Keratinocyte (primary cell): Measurements from ENCODE around the gene GREB1. TPM values are rescaled to one million over a fixed set of nuclear protein-coding genes. Genes with fewer than 3 reads are reported as not detected.

ENCODE experiments used
- DNase-seq: peaks from one replicate; pipeline ENCODE4 v3.0.0-alpha.2; 2011; ENCODE audit warnings: low read depth, missing footprints, low spot score
- FAIRE-seq: peaks from 2 replicates; lab custom pipeline; 2011; peaks lifted over from hg19 to GRCh38; lab: Jason Lieb, UNC
- H2AFZ ChIP-seq: 2 replicates; pipeline ENCODE4 v1.6.0; 2012; ENCODE audit warnings: low read length, control low read depth, inconsistent platforms; ENCODE audit not compliant: control insufficient read depth
- H3K27ac ChIP-seq: 2 replicates; pipeline ENCODE4 v1.5.1; 2011; ENCODE audit warnings: low read length; ENCODE audit not compliant: control insufficient read depth, insufficient read depth
- H3K27me3 ChIP-seq: 3 replicates; pipeline ENCODE4 v1.6.0; 2011; ENCODE audit warnings: low read length; ENCODE audit not compliant: control insufficient read depth, insufficient read depth; ENCODE audit errors: extremely low read depth
- H3K36me3 ChIP-seq, 2 experiments: 2 replicates in 1 of 2; 3 replicates in 1 of 2; pipeline ENCODE4 v1.5.1; 2011; ENCODE audit warnings: low read length in 2 of 2, mild to moderate bottlenecking in 1 of 2; ENCODE audit not compliant: control insufficient read depth in 2 of 2, insufficient read depth in 2 of 2; ENCODE audit errors: extremely low read depth in 1 of 2
- H3K4me1 ChIP-seq: 3 replicates; pipeline ENCODE4 v1.5.1; 2011; ENCODE audit warnings: low read length; ENCODE audit not compliant: control insufficient read depth, insufficient read depth; ENCODE audit errors: extremely low read depth
- H3K4me2 ChIP-seq: 3 replicates; pipeline ENCODE4 v1.6.0; 2011; ENCODE audit warnings: low read depth, low read length; ENCODE audit not compliant: control insufficient read depth, insufficient read depth; ENCODE audit errors: extremely low read depth
- H3K4me3 ChIP-seq, 3 experiments: fragments of 200-600 bp in 1 of 3; sonication (generic) in 1 of 3; 2 replicates in 2 of 3; 3 replicates in 1 of 3; pipeline ENCODE4 v1.5.1; 2011 to 2016; ENCODE audit warnings: low read length in 3 of 3, mild to moderate bottlenecking in 3 of 3, control low read depth in 2 of 3, inconsistent platforms in 1 of 3, low read depth in 1 of 3, mixed read lengths in 1 of 3, mixed run types in 1 of 3, moderate library complexity in 1 of 3; ENCODE audit not compliant: control insufficient read depth in 2 of 3, insufficient read depth in 2 of 3; ENCODE audit errors: extremely low read depth in 1 of 3
- H3K79me2 ChIP-seq: 2 replicates; pipeline ENCODE4 v1.6.0; 2012; ENCODE audit warnings: low read length; ENCODE audit not compliant: control insufficient read depth, insufficient read depth
- H3K9ac ChIP-seq: 3 replicates; pipeline ENCODE4 v1.6.0; 2011; ENCODE audit warnings: low read length; ENCODE audit not compliant: control insufficient read depth, insufficient read depth; ENCODE audit errors: extremely low read depth
- H3K9me1 ChIP-seq: 3 replicates; pipeline ENCODE4 v1.6.0; 2011; ENCODE audit warnings: low read length; ENCODE audit not compliant: control insufficient read depth, insufficient read depth; ENCODE audit errors: extremely low read depth
- H3K9me3 ChIP-seq: 2 replicates; pipeline ENCODE4 v1.5.1; 2012; ENCODE audit warnings: low read depth, low read length; ENCODE audit not compliant: control insufficient read depth
- H4K20me1 ChIP-seq: 3 replicates; pipeline ENCODE4 v1.6.0; 2011; ENCODE audit warnings: low read length; ENCODE audit not compliant: control insufficient read depth, insufficient read depth; ENCODE audit errors: extremely low read depth
- EZH2 ChIP-seq: IDR thresholded peaks from one replicate; pipeline ENCODE4 v1.6.1; 2012; ENCODE audit warnings: inconsistent platforms, mild to moderate bottlenecking, low read length, moderate library complexity
- dilution Hi-C: fragments of 300-500 bp; cut with MboI; formaldehyde crosslinking; loops from one replicate; pipeline ENCODE4 v1.7.0; 2020; ENCODE audit warnings: low sequenced_read_pairs; ENCODE audit not compliant: extremely low pct_ligation_motif_present
- polyA plus RNA-seq, 5 experiments: library from polyadenylated mRNA; depleted of rRNA in 3 of 5; stranded (reverse) in 3 of 5; stranded (forward) in 1 of 5; unstranded in 1 of 5; fragments of >200 nt; gene quantifications; 1 replicate in 1 of 5; 2 replicates in 3 of 5; 3 replicates in 1 of 5; pipeline versions ENCODE4 v1.2.1 to v1.2.3, GENCODE V29; 2011 to 2012; ENCODE audit warnings: missing spikeins in 2 of 5, low read depth in 1 of 5, low replicate concordance in 1 of 5
- TF ChIP-seq, protein P1 (sequence below), 3 experiments: IDR thresholded peaks in 1 of 3; conservative IDR thresholded peaks in 1 of 3; optimal IDR thresholded peaks in 1 of 3; 2 replicates in 2 of 3; 3 replicates in 1 of 3; pipeline versions ENCODE3 to v1.5.1; 2011; ENCODE audit warnings: low read length in 3 of 3, mild to moderate bottlenecking in 3 of 3, moderate library complexity in 2 of 3, control low read depth in 1 of 3, inconsistent platforms in 1 of 3; ENCODE audit not compliant: insufficient read depth in 2 of 3; ENCODE audit errors: extremely low read depth in 1 of 3

GREB1 gene
- polyA plus RNA-seq, 1 donor (not counting 4 experiments of a cell fraction or from before 2014, with no cell fraction given): 0.13 TPM

DNA sequence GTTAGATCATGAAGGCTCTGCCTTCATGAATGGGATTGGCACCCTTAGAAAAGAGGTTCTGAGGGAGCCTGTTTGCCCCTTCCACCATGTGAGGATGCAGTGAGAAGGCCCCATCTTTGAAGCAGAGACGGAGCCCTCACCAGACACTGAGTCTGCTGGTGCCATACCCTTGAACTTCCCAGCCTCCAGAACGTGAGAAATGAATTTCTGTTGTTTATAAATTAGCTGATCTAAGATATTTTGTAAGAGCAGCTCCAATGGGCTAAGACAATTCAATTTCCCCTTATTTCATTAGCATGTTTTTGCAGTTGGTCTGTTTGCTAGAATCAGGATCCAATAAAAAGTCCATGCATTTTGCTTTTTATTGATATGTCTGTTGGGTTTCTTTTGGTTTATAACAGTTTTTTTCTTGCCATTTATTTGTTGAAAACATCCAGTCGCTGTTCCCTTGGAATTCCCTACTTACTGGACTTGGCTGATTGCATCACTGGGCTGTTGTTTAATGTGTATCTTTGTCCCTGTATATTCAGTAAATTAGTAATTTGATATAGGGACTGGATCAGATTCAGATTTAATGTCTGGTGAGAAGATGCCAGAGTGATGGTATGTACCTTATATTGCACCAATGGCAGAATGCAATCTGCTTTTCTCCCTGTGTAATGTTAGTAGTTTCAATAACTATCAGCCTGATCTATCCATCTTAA is 24.0 kb upstream of the GREB1 start:
- DNase-seq: no peak
- Histone ChIP-seq H2AFZ (no peak overlapping the region), H3K27ac (no peak overlapping the region), H3K9ac (no peak overlapping the region), H3K4me2 (no peak overlapping the region), H3K79me2 (no peaks in the 10 kb centered on the region), H3K27me3 (peaks cover 8% of the 10 kb centered on the region), H3K36me3 (no peaks in the 10 kb centered on the region), H3K4me3 (no peak overlapping the region), H3K4me1 (peaks cover 7% of the 10 kb centered on the region), H3K9me3 (no peaks in the 10 kb centered on the region), H4K20me1 (no peaks in the 10 kb centered on the region), H3K9me1 (no peaks in the 10 kb centered on the region)
- dilution Hi-C loops: no loop called here
- TF ChIP-seq, protein P1, sequence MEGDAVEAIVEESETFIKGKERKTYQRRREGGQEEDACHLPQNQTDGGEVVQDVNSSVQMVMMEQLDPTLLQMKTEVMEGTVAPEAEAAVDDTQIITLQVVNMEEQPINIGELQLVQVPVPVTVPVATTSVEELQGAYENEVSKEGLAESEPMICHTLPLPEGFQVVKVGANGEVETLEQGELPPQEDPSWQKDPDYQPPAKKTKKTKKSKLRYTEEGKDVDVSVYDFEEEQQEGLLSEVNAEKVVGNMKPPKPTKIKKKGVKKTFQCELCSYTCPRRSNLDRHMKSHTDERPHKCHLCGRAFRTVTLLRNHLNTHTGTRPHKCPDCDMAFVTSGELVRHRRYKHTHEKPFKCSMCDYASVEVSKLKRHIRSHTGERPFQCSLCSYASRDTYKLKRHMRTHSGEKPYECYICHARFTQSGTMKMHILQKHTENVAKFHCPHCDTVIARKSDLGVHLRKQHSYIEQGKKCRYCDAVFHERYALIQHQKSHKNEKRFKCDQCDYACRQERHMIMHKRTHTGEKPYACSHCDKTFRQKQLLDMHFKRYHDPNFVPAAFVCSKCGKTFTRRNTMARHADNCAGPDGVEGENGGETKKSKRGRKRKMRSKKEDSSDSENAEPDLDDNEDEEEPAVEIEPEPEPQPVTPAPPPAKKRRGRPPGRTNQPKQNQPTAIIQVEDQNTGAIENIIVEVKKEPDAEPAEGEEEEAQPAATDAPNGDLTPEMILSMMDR (optimal IDR thresholded peaks at IDR 0.05 in 1 of 3, IDR thresholded peaks at IDR 0.05 in 1 of 3, conservative IDR thresholded peaks at IDR 0.05 in 1 of 3; ENCODE audit: extremely low read depth in 1 of 3, insufficient read depth in 2 of 3, low read length in 3 of 3): no peak
- TF ChIP-seq EZH2: no peak
- FAIRE-seq: no peak

DNA sequence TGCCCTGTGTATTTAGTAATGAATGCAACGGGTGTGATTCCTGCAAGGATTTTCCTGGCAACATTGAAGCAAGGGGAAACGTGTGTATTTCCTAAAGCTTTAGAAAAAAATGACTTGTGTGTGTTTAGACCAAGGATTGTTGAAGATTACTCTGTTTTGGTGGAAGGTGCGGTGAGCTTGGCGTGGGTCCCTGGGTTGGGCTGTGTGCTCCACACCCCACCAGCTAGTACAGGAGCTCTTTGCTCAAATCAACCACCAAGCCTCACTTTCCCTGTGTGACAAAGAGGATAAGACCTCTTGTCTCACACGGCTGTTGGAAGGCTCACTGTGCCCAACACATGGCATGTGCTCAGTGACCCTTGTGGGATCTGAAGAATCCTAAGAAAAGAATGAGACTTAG is 21.4 kb upstream of the GREB1 start:
- no peaks in the 10 kb centered on the region for H3K36me3 ChIP-seq
- TF ChIP-seq EZH2: no peak
- TF ChIP-seq, protein P1 (optimal IDR thresholded peaks at IDR 0.05 in 1 of 3, IDR thresholded peaks at IDR 0.05 in 1 of 3, conservative IDR thresholded peaks at IDR 0.05 in 1 of 3; ENCODE audit: extremely low read depth in 1 of 3, insufficient read depth in 2 of 3, low read length in 3 of 3): no peak
- H3K9me1 ChIP-seq: no peaks in the 10 kb centered on the region
- DNase-seq: no peak
- no peak overlapping the region for H3K4me3 ChIP-seq
- H3K9me3 ChIP-seq: no peaks in the 10 kb centered on the region
- no peaks in the 10 kb centered on the region for H3K79me2 ChIP-seq
- no peak overlapping the region for H3K27ac ChIP-seq
- no peak overlapping the region for H3K4me2 ChIP-seq
- H2AFZ ChIP-seq: no peak overlapping the region
- no peaks in the 10 kb centered on the region for H4K20me1 ChIP-seq
- peaks cover 21% of the 10 kb centered on the region for H3K27me3 ChIP-seq
- no peak overlapping the region for H3K9ac ChIP-seq
- dilution Hi-C loops: no loop called here
- H3K4me1 ChIP-seq: no peaks in the 10 kb centered on the region
- no peak for FAIRE-seq
